Lower leg skin (tissue), 3 donors: ENCODE measurements around the gene SPIC.

Experiments
- CTCF ChIP-seq, 3 donors: fragments of 450-650 bp; IDR thresholded peaks; one replicate each; pipeline ENCODE4 v1.5.1; 2016; ENCODE audit warnings: antibody characterized with exemption in 3 of 3, mild to moderate bottlenecking in 3 of 3, moderate library complexity in 2 of 3
- POLR2A ChIP-seq, 2 donors: fragments of 450-650 bp; IDR thresholded peaks; one replicate each; pipeline ENCODE4 v1.6.1; 2016 to 2017; ENCODE audit warnings: antibody characterized with exemption in 2 of 2, mild to moderate bottlenecking in 1 of 2, moderate library complexity in 1 of 2

- TF ChIP-seq CTCF (IDR thresholded peaks at IDR 0.05) = no peak
- no peak for TF ChIP-seq POLR2A (IDR thresholded peaks at IDR 0.05)
Observed at GRCh38 chr12:101430456-101430855, 44.7 kb upstream of the SPIC start.
